Activated naive CD4-positive, alpha-beta T cell treated with anti-CD3 and anti-CD28 coated beads, Interleukin-2, amount 50 U/mL, for 16 hours (primary cell): ENCODE measurements around the gene SLC26A11.
"Not testable (repeated sequence)": the region's sequence is repeated elsewhere in the genome, so short reads cannot be mapped to it uniquely, and the experiment has no call there.

Experiments
- DNase-seq: peaks from one replicate; pipeline ENCODE4 v3.0.0-alpha.2; 2020

Gene SLC26A11

GRCh38 chr17:80287806-80288567 lies 67.8 kb downstream of the SLC26A11 start:
- no peak for DNase-seq

GRCh38 chr17:80289616-80290015 lies 69.4 kb downstream of the SLC26A11 start:
- DNase-seq: no peak

- DNase-seq: no peak
Measured at GRCh38 chr17:80290156-80290555, 69.9 kb downstream of the SLC26A11 start.

DNA sequence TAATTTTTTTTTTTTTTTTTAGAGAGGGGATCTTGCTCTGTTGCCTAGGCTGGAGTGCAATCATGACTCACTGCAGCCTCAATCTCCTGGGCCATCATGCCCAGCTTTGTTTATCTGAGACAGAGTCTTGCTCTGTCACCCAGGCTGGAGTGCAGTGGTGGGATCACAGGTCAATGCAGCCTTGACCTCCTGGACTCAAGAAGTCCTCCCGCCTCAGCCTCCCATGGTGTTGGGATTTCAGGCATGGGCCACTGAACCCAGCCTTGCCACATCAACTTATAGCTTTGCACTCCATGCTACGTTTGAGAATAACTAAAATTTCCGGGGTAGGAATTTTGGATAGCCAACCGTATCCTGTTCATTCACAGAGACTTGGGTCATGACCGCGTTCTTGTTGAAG lies 71.0 kb downstream of the SLC26A11 start:
- no peak for DNase-seq

- DNase-seq: no peak
Measured at GRCh38 chr17:80291691-80292487, 71.7 kb downstream of the SLC26A11 start.

GRCh38 chr17:80292521-80292971 lies 72.3 kb downstream of the SLC26A11 start:
- no peak for DNase-seq

GRCh38 chr17:80294210-80294609 lies 74.0 kb downstream of the SLC26A11 start:
- no peak for DNase-seq

DNA sequence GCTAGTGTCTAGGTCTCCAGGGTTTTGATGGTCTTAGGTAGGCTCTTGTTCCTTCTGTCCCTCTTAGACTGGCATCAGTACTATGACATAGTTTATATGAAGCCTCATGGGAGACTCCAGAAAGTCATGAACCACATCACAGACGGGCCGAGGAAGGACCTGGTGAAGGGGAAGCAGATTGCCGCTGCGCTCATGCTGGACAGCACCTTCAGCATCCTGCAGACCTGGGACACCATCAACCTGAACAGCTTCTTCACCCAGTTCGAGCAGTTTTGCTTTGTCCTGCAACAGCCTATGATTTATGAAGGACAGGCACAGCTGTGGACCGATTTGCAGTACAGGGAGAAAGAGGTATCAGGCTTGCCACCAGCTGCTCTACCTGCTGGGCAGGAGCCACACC lies 74.4 kb downstream of the SLC26A11 start:
- no peak for DNase-seq

GRCh38 chr17:80295146-80295545 lies 74.9 kb downstream of the SLC26A11 start:
- DNase-seq: no peak

DNA sequence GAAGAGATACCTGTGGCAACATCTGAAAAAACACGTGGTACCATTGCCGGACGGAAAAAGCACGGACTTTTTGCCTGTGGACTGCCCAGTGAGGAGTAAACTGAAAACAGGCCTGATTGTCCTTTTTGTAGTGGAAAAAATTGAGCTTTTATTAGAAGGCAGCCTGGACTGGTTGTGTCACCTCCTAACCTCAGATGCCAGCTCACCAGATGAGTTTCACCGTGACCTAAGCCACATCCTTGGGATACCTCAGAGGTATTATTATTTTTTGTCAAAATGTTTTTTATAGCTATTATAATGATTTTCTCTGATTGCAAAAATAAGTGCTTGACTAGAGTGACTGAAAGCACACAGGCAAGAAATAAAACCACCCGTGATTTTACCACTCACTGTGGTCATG lies 75.3 kb downstream of the SLC26A11 start:
- no peak for DNase-seq

GRCh38 chr17:80296221-80296620 lies 76.0 kb downstream of the SLC26A11 start:
- DNase-seq: no peak

- DNase-seq: no peak
Measured at GRCh38 chr17:80297996-80298560, 77.9 kb downstream of the SLC26A11 start.

GRCh38 chr17:80299350-80300100 lies 79.3 kb downstream of the SLC26A11 start:
- not testable (repeated sequence) for DNase-seq

DNA sequence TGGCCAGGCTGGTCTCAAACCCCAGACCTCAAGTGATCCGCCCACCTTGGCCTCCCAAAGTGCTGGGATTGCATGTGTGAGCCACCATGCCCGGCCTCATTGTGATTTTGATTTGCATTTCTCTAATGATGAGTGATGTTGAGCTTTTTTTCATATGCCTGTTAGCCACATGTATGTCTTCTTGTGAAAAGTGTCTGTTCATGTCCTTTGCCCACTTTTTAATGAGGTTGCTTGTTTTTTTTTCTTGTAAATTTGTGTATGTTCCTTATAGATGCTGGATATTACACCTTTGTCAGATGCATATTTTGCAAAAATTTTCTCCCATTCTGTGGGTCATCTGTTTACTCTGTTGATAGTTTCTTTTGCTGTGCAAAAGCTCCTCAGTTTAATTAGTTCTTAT lies 80.5 kb downstream of the SLC26A11 start:
- not testable (repeated sequence) for DNase-seq
